Keratinocyte (primary cell): Measurements from ENCODE around the gene TP63. TPM values are rescaled to one million over a fixed set of nuclear protein-coding genes. Genes with fewer than 3 reads are reported as not detected.

Source experiments
- DNase-seq: peaks from one replicate; pipeline ENCODE4 v3.0.0-alpha.2; 2011; ENCODE audit warnings: low read depth, missing footprints, low spot score
- FAIRE-seq: peaks from 2 replicates; lab custom pipeline; 2011; peaks lifted over from hg19 to GRCh38; lab: Jason Lieb, UNC
- H2AFZ ChIP-seq: 2 replicates; pipeline ENCODE4 v1.6.0; 2012; ENCODE audit warnings: low read length, control low read depth, inconsistent platforms; ENCODE audit not compliant: control insufficient read depth
- H3K27ac ChIP-seq: 2 replicates; pipeline ENCODE4 v1.5.1; 2011; ENCODE audit warnings: low read length; ENCODE audit not compliant: control insufficient read depth, insufficient read depth
- H3K27me3 ChIP-seq: 3 replicates; pipeline ENCODE4 v1.6.0; 2011; ENCODE audit warnings: low read length; ENCODE audit not compliant: control insufficient read depth, insufficient read depth; ENCODE audit errors: extremely low read depth
- H3K36me3 ChIP-seq, 2 experiments: 2 replicates in 1 of 2; 3 replicates in 1 of 2; pipeline ENCODE4 v1.5.1; 2011; ENCODE audit warnings: low read length in 2 of 2, mild to moderate bottlenecking in 1 of 2; ENCODE audit not compliant: control insufficient read depth in 2 of 2, insufficient read depth in 2 of 2; ENCODE audit errors: extremely low read depth in 1 of 2
- H3K4me1 ChIP-seq: 3 replicates; pipeline ENCODE4 v1.5.1; 2011; ENCODE audit warnings: low read length; ENCODE audit not compliant: control insufficient read depth, insufficient read depth; ENCODE audit errors: extremely low read depth
- H3K4me2 ChIP-seq: 3 replicates; pipeline ENCODE4 v1.6.0; 2011; ENCODE audit warnings: low read depth, low read length; ENCODE audit not compliant: control insufficient read depth, insufficient read depth; ENCODE audit errors: extremely low read depth
- H3K4me3 ChIP-seq, 3 experiments: fragments of 200-600 bp in 1 of 3; sonication (generic) in 1 of 3; 2 replicates in 2 of 3; 3 replicates in 1 of 3; pipeline ENCODE4 v1.5.1; 2011 to 2016; ENCODE audit warnings: low read length in 3 of 3, mild to moderate bottlenecking in 3 of 3, control low read depth in 2 of 3, inconsistent platforms in 1 of 3, low read depth in 1 of 3, mixed read lengths in 1 of 3, mixed run types in 1 of 3, moderate library complexity in 1 of 3; ENCODE audit not compliant: control insufficient read depth in 2 of 3, insufficient read depth in 2 of 3; ENCODE audit errors: extremely low read depth in 1 of 3
- H3K79me2 ChIP-seq: 2 replicates; pipeline ENCODE4 v1.6.0; 2012; ENCODE audit warnings: low read length; ENCODE audit not compliant: control insufficient read depth, insufficient read depth
- H3K9ac ChIP-seq: 3 replicates; pipeline ENCODE4 v1.6.0; 2011; ENCODE audit warnings: low read length; ENCODE audit not compliant: control insufficient read depth, insufficient read depth; ENCODE audit errors: extremely low read depth
- H3K9me1 ChIP-seq: 3 replicates; pipeline ENCODE4 v1.6.0; 2011; ENCODE audit warnings: low read length; ENCODE audit not compliant: control insufficient read depth, insufficient read depth; ENCODE audit errors: extremely low read depth
- H3K9me3 ChIP-seq: 2 replicates; pipeline ENCODE4 v1.5.1; 2012; ENCODE audit warnings: low read depth, low read length; ENCODE audit not compliant: control insufficient read depth
- H4K20me1 ChIP-seq: 3 replicates; pipeline ENCODE4 v1.6.0; 2011; ENCODE audit warnings: low read length; ENCODE audit not compliant: control insufficient read depth, insufficient read depth; ENCODE audit errors: extremely low read depth
- CTCF ChIP-seq, 3 experiments: IDR thresholded peaks in 1 of 3; conservative IDR thresholded peaks in 1 of 3; optimal IDR thresholded peaks in 1 of 3; 2 replicates in 2 of 3; 3 replicates in 1 of 3; pipeline versions ENCODE3 to v1.5.1; 2011; ENCODE audit warnings: low read length in 3 of 3, mild to moderate bottlenecking in 3 of 3, moderate library complexity in 2 of 3, control low read depth in 1 of 3, inconsistent platforms in 1 of 3; ENCODE audit not compliant: insufficient read depth in 2 of 3; ENCODE audit errors: extremely low read depth in 1 of 3
- EZH2 ChIP-seq: IDR thresholded peaks from one replicate; pipeline ENCODE4 v1.6.1; 2012; ENCODE audit warnings: inconsistent platforms, mild to moderate bottlenecking, low read length, moderate library complexity
- dilution Hi-C: fragments of 300-500 bp; cut with MboI; formaldehyde crosslinking; loops from one replicate; pipeline ENCODE4 v1.7.0; 2020; ENCODE audit warnings: low sequenced_read_pairs; ENCODE audit not compliant: extremely low pct_ligation_motif_present
- polyA plus RNA-seq, 5 experiments: library from polyadenylated mRNA; depleted of rRNA in 3 of 5; stranded (reverse) in 3 of 5; stranded (forward) in 1 of 5; unstranded in 1 of 5; fragments of >200 nt; gene quantifications; 1 replicate in 1 of 5; 2 replicates in 3 of 5; 3 replicates in 1 of 5; pipeline versions ENCODE4 v1.2.1 to v1.2.3, GENCODE V29; 2011 to 2012; ENCODE audit warnings: missing spikeins in 2 of 5, low read depth in 1 of 5, low replicate concordance in 1 of 5

The TP63 gene
- polyA plus RNA-seq, 1 donor (not counting 4 experiments of a cell fraction or from before 2014, with no cell fraction given) = 214 TPM

DNA sequence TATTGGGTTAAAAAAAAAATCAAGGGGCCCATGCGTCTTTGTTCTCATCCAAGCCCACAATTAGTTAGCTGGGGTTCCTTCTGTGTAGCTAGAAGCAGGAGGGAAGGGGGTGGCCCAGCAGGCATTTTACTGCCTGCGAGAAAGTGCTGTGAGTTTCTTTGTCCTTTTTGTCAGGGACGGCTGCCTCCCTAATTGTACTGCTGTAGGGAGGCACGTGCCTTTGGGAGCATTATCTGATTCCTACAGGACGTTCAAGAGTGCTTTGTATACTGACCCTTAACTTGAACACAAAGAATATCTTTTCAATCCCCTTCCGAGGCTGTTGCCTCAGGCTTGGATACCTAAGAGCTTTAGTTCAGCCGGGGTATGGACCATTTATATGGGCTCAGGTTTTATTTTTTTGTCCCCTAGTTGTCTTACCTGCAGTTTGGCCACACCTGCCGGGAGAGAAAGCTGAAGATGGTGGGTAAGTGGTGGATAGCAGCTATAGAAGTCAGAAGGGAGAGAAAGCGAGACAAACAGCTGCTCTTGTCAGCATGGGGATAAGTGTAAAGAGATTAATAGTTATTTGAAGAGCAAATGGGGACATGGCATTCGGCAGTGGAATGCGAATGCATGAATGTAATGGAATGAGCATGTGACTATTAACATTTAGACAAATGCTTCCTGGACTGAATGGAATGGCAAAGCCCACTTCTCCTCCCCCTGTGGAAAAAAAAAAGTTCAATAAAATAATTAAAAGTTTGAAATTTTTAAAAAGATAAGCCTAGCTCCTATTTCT is 175.2 kb downstream of the TP63 start:
- Histone ChIP-seq H3K27me3 (no peaks in the 10 kb centered on the region), H3K27ac (peak overlapping the region; percentile 39), H3K9me3 (no peaks in the 10 kb centered on the region), H4K20me1 (peaks cover 3% of the 10 kb centered on the region), H2AFZ (no peak overlapping the region), H3K9me1 (peaks cover 2% of the 10 kb centered on the region), H3K36me3 (peaks cover 22 to 51% of the 10 kb centered on the region in 2 experiments), H3K4me2 (no peak overlapping the region), H3K4me3 (no peak overlapping the region), H3K4me1 (peaks cover 51% of the 10 kb centered on the region), H3K79me2 (peaks cover 89% of the 10 kb centered on the region), H3K9ac (peak overlapping the region; percentile 6)
- DNase-seq (no peak), FAIRE-seq (peak; percentile 29)
- no peak for TF ChIP-seq EZH2
- TF ChIP-seq CTCF (optimal IDR thresholded peaks at IDR 0.05 in 1 of 3, IDR thresholded peaks at IDR 0.05 in 1 of 3, conservative IDR thresholded peaks at IDR 0.05 in 1 of 3; ENCODE audit: extremely low read depth in 1 of 3, insufficient read depth in 2 of 3, low read length in 3 of 3) = no peak
- dilution Hi-C loops = no loop called here

DNA sequence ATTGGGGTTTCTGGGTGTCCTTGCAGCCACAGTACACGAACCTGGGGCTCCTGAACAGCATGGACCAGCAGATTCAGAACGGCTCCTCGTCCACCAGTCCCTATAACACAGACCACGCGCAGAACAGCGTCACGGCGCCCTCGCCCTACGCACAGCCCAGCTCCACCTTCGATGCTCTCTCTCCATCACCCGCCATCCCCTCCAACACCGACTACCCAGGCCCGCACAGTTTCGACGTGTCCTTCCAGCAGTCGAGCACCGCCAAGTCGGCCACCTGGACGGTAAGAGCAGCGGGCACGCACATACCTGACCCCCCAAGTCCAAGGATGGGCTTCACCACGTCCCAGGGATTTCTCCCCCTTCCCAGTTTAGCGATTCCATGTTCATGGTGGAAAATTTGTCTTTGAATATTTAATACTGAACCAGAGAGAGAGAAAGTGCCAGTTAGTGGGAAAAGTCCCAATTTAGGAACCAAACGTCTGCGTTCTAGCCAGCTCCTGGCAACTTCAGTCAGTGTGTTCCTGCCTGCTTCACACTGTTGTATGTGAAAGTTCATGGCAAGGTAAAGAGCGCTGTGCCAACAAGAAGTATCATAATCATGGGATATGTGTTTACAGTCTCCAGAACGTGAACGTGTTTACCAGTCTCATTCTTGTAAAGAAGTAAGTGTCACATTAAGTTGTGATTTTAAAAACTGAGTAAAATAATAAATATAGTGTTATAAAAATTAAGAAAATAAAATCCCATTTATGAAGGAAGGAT is 177.2 kb downstream of the TP63 start:
- Histone ChIP-seq H3K27me3 (no peaks in the 10 kb centered on the region), H3K4me2 (no peak overlapping the region), H3K9me1 (no peaks in the 10 kb centered on the region), H3K4me1 (peaks cover 41% of the 10 kb centered on the region), H3K79me2 (peaks cover 82% of the 10 kb centered on the region), H2AFZ (no peak overlapping the region), H3K9me3 (no peaks in the 10 kb centered on the region), H3K36me3 (peaks cover 27 to 51% of the 10 kb centered on the region in 2 experiments), H3K27ac (peak overlapping the region; percentile 10), H4K20me1 (peaks cover 3% of the 10 kb centered on the region), H3K9ac (no peak overlapping the region), H3K4me3 (no peak overlapping the region)
- dilution Hi-C loops = no loop called here
- FAIRE-seq = no peak
- no peak for DNase-seq
- TF ChIP-seq CTCF (optimal IDR thresholded peaks at IDR 0.05 in 1 of 3, IDR thresholded peaks at IDR 0.05 in 1 of 3, conservative IDR thresholded peaks at IDR 0.05 in 1 of 3; ENCODE audit: extremely low read depth in 1 of 3, insufficient read depth in 2 of 3, low read length in 3 of 3) (no peak), EZH2 (no peak)
